D721Med (cell line): ENCODE measurements around the gene PRAMEF12.
"Not testable (repeated sequence)": the region's sequence is repeated elsewhere in the genome, so short reads cannot be mapped to it uniquely, and the experiment has no call there.

Experiments used
- DNase-seq: peaks from one replicate; pipeline ENCODE4 v3.0.0; 2011; ENCODE audit warnings: low spot score; ENCODE audit not compliant: insufficient read length
- FAIRE-seq: peaks from 2 replicates; lab custom pipeline; 2011; peaks lifted over from hg19 to GRCh38; lab: Jason Lieb, UNC
- TF ChIP-seq, protein P1 (sequence below): IDR thresholded peaks from 2 replicates; pipeline ENCODE4 v1.5.1; 2012; ENCODE audit warnings: mild to moderate bottlenecking, control low read depth; ENCODE audit not compliant: insufficient read depth; ENCODE audit errors: missing control alignments

PRAMEF12 gene

DNA sequence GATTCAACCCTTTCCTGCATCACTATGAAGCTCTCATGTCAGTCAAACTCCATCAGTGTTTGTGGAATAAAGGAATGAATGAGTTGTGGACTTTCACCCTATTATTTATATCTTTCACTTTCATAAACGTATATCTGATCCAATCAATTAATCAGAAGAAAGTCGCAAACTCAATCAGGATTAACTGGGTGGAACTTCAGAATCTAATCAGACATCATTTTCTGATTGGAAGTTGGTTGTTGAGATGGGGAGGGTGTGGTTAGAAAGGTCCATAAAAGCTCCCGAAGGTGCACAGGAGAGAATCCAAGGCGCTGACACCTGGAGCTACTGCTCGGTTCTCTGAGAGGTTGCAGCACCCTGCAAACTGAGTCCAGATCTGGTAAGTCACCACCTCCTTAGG, at the start of gene PRAMEF12:
Gene PRAMEF12, plus strand, starts transcription at position 301 of the 400 bp plus-strand sequence. CDS start 1,130 bp downstream, outside the sequence.
- no peak for FAIRE-seq
- DNase-seq: no peak
- TF ChIP-seq, protein P1, sequence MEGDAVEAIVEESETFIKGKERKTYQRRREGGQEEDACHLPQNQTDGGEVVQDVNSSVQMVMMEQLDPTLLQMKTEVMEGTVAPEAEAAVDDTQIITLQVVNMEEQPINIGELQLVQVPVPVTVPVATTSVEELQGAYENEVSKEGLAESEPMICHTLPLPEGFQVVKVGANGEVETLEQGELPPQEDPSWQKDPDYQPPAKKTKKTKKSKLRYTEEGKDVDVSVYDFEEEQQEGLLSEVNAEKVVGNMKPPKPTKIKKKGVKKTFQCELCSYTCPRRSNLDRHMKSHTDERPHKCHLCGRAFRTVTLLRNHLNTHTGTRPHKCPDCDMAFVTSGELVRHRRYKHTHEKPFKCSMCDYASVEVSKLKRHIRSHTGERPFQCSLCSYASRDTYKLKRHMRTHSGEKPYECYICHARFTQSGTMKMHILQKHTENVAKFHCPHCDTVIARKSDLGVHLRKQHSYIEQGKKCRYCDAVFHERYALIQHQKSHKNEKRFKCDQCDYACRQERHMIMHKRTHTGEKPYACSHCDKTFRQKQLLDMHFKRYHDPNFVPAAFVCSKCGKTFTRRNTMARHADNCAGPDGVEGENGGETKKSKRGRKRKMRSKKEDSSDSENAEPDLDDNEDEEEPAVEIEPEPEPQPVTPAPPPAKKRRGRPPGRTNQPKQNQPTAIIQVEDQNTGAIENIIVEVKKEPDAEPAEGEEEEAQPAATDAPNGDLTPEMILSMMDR: no peak

DNA sequence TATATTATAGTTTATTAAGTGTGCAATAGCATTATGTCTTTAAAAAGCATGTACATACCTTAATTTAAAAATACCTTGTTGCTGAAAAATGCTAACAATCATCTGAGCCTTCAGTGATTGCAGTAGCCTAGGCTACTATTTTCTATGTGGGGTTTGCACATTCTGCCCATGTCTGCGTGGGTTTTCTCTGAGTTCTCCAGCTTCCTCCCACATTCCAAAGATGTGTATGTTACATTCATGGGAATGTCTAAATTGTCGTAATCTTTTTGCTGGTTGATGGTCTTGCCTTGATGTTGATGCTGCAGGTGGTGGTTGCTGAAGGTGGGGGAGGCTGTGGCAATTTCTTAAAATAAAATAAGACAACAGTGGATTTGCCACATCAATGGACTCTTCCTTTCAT, 45.1 kb upstream of the PRAMEF12 start:
- FAIRE-seq: no peak
- TF ChIP-seq, protein P1: no peak

DNA sequence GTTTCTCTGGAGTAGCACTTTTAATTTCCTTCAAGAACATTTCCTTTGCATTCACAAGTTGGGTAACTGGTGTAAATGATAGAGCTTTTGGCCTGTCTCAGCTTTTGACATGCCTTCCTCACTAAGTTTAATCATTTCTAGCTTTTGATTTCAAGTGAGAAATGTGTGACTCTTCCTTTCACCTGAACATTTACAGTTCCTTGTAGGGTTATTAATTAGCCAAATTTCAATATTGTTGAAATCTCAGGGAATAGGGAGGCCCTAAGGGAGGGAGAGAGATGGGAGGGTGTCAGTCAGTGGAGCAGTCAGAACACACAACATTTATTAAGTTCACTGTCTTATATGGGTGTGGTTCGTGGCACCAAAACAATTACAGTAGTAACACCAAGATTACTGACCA, 43.4 kb upstream of the PRAMEF12 start:
- TF ChIP-seq, protein P1: no peak
- DNase-seq: no peak
- no peak for FAIRE-seq

More for the DNA sequence above, 45.1 kb upstream of the PRAMEF12 start:
- no peak for DNase-seq

DNA sequence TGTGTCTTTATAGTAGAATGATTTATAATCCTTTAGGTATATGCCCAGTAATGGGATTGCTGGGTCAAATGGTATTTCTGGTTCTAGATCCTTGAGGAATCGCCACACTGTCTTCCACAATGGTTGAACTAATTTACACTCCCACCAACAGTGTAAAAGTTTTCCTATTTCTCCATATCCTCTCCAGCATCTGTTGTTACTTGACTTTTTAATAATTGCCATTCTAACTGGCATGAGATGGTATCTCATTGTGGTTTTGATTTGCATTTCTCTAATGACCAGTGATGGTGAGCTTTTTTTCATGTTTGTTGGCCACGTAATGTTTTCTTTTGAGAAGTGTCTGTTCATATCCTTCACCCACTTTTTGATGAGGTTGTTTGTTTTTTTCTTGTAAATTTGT, 42.5 kb upstream of the PRAMEF12 start:
- FAIRE-seq, DNase-seq: not testable (repeated sequence)

DNA sequence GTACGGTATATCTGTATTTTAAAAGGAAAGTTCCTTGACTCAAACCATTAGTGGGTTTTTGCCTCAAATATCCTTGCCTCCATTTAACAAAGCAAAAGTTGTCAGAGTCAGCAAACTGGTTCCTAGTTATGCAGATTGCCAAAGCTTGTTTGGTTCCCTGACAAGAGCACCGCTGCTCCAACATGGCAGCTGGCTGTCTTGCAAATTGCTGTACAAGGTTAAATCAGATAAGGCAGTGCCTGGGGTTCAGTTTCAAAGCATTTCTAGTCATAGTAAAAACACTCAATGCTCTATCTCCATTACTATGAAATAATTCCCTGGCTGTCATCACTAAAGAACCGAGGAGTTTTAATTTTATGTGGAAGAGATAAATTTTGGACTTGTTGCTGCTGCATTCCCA, 38.9 kb upstream of the PRAMEF12 start:
- DNase-seq (no peak), FAIRE-seq (no peak)
- TF ChIP-seq, protein P1: no peak

DNA sequence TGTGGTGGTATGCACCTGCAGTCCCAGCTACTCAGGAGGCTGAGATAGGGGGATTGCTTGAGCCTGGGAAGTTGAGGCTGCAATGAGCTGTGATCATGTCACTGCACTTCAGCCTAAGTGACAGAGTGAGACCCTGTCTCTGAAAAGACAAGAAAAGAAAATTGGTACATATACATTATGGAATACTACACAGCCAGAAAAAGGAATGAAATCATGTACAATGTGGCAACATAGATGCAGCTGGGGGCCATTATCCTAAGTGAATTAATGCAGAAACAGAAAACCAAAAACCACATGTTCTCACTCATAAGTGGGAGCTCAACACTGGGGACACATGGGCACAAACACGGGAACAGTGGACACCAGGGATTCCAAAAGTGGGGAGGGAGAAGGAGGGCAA, 34.6 kb upstream of the PRAMEF12 start:
- TF ChIP-seq, protein P1: no peak
- no peak for DNase-seq
- no peak for FAIRE-seq

DNA sequence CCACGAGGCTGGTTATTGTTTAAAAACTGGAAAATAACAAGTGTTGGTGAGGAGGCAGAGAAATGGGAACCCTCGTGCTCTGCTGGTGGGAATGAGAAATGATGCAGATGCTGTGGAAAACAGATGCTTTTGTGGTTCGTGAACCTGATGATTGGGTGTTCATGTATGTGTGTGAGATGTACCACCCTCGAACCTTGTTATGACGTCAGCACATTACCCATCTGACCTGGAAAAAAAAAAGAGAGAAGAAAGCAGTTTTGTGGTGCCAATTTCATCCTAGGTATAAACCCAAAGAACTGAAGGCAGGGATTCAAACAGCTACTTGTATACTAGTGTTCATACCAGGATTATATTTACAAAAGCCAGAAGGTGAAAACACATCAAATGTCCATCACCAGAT, 33.9 kb upstream of the PRAMEF12 start:
- FAIRE-seq (no peak), DNase-seq (no peak)
- TF ChIP-seq, protein P1: no peak

DNA sequence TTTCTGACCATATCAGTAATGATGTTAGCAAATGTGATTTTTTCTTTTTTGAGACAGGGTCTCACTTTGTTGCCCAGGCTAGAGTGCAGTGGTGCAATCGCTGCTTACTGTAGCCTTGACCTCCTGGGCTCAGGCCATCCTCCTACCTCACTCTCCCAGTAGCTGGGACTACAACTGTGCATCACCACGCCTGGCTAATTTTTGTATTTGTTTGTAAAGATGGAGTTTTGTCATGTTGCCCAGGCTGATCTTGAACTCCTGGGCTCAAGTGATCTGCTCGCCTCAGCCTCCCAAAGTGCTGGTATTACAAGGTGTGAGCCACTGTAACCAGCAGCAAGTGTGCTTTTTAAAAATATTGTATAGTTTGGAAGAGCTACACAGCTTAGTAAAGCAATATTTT, 31.6 kb upstream of the PRAMEF12 start:
- no peak for FAIRE-seq

More for the DNA sequence above, 31.6 kb upstream of the PRAMEF12 start:
- DNase-seq: no peak
- TF ChIP-seq, protein P1: no peak
